HG03159 (cell line): ENCODE measurements around the gene RGS6.

ENCODE experiments used
- ATAC-seq: cut with Tn5 transposase; IDR thresholded peaks from one replicate; pipeline ENCODE4 v1.9.1; 2021; ENCODE audit warnings: mild to moderate bottlenecking, moderate library complexity; ENCODE audit not compliant: unreplicated experiment

The RGS6 gene

GRCh38 chr14:72485695-72486094 lies 553.5 kb downstream of the RGS6 start:
- ATAC-seq: no peak

DNA sequence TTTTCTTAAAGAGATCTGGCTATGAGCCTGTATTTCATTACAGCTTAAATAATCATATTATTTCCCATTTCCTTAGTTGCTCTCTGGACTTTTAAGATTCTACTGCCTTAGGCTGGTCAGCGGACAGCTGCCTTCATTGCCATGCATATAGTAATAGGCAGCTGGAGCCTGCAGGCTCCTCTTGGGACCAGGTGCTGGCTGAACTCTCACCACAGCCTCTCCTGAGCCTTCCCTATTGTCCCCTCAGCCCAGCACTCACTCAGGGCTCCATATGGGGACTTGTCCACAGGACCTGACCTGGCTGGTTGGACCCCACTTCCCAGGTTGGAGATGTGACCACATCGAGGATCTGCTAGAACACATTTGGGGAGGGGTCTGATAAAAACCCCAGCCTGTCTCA lies 556.3 kb downstream of the RGS6 start:
- ATAC-seq: no peak

DNA sequence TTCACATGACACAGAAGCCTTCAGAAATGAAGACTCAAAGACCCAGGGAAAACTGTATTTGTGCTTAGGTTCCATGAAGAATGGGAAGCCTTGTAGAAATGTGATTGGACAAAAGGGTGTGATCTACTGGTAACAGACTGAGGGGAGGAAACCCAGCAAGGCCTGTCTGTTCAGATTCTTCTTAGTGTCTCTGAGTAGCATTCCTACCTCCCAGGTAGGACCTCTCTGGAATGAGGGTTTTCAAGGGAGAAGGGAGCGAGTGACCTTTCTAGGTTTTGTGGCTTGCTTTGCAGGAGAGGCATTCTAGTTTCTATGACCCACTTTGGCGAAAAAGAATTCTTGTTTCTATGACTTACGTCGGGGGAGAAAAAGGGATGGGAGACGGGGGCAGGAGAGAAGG lies 560.0 kb downstream of the RGS6 start:
- ATAC-seq: no peak

DNA sequence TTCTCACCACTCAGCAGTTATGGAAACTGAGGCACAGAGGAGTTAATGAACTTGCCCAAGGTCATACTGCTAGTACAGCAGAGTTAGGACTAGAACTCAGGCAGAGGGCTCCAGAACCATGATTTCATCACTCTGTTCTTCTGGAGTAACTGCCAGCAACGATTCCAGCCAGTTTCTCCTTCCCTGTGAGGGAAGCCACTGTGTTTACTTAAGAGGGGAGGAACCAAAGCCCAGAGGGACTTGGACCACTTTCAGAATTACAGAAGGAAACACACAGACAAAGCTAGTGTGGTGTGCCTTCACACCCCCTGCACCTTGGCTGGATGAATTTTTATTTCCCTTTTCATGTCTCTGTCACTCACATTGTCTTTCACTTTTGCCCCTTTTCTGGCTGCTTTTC lies 563.4 kb downstream of the RGS6 start:
- no peak for ATAC-seq

DNA sequence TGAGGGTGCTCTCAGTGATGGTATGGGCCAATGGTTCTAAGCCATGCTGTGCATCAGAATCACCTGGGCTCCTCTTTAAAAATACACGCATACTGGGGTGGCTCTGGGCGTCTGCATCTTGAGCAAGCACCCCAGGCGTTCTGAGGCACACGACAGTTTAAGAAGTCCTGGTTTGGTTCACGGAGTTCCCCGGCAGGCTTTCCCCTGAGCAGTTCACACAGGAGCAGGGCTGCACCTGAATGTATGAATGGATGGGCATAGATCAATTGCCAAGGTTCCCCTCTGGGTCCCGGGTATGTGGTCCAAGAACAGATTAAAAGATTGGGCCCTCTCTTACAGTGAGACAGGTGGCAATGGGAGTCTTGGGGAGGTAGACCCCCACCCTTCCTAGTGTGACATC lies 566.4 kb downstream of the RGS6 start:
- no peak for ATAC-seq

DNA sequence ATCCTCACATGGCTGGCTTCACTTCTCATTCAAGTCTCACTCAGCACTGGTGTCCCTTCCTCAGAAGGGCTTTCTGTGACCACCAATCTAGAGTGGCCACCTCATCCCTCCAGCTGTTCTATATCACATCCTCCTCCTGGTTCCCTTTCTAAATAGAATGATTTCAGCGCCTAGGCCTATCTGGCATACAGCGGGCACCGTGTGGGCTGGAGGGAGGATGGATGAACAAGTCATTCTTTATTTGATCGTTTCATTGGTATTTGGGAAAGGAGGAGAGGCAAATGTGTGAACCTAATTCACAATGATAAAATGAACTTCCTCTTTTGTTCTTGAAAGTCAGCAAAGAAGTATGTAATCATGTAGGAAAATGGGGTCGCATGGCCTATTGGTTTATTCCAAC lies 567.5 kb downstream of the RGS6 start:
- ATAC-seq: no peak

GRCh38 chr14:72500234-72500838 lies 568.1 kb downstream of the RGS6 start:
- no peak for ATAC-seq

DNA sequence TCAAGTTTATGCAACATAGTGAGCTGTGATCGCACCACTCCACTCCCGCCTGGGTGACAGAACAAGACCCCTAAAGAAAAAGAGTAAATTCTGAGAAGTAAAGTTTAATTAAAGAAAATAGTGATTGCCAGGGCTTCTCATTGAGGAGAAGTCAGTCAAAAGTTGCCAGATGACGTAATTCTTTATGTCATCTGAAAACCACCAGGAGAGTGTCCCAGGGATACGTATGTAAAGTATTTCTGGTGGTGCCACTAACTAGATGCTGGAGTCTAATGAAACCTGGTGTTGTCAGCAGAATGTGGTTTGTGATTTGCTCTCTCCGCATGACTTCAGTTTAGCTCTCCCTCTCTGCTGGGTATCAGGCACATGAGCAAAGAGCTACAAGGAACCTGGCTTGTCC lies 569.2 kb downstream of the RGS6 start:
- ATAC-seq: no peak

DNA sequence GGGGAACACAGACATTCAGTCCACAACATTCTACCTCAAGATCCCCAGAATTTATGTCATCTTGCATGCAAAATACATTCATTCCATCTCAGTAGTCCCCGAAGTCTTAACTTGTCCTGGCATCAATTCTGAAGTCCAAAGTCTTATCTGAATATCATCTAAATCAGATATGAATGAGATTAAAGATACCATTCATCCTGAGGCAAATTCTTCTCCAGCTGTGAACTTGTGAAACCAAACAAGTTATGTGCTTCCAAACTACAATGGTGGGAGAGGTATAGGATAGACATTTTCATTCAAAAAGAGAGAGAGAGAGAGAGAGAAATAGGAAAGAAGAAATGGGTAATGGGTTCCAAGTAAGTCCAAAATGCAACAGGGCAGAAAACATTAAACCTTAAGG lies 571.0 kb downstream of the RGS6 start:
- no peak for ATAC-seq

GRCh38 chr14:72503696-72504368 lies 571.6 kb downstream of the RGS6 start:
- ATAC-seq: no peak

GRCh38 chr14:72510566-72510965 lies 578.3 kb downstream of the RGS6 start:
- ATAC-seq: no peak

- ATAC-seq: no peak
Observed at GRCh38 chr14:72512281-72512680, 580.1 kb downstream of the RGS6 start.

DNA sequence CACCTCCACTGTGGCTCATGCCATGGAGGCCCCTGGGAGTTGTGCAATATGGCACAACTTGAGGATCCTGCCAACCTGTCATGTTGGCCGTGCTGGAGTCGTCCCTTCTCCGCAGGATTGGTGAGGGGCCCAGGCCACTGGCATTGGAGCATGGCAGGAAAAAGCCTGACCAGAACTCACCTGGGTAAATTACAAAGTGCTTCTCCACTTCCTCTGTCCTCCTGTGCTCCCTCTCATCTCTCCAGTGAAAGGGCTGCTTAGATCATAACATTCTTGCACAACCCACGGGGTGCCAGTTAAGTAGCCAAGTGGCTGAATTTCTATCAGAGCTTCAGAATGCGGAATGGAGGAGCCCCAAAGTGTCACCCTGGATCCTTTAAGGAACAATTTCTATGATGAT lies 580.7 kb downstream of the RGS6 start:
- ATAC-seq: no peak

DNA sequence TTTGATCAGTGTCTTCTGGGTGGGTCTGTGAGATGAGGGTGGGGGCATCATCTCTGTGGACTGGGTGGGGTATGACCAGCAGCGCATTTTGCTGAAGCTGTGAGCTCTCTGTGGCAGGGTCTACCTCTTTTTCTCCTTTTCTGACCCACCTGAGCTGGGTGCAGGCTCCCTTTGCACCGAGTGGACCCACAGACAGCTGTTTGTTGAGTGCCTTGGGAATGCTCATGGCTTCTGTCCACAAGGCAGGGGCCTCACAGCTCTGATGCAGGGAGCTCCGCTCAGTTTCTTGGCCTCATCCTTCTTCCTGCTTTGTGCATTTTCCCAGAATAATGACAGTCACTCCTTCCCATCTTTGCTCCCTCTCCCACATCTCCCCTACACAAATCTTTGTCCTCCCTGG lies 581.1 kb downstream of the RGS6 start:
- ATAC-seq: no peak

- ATAC-seq: no peak
Observed at GRCh38 chr14:72513965-72514659, 581.9 kb downstream of the RGS6 start.

DNA sequence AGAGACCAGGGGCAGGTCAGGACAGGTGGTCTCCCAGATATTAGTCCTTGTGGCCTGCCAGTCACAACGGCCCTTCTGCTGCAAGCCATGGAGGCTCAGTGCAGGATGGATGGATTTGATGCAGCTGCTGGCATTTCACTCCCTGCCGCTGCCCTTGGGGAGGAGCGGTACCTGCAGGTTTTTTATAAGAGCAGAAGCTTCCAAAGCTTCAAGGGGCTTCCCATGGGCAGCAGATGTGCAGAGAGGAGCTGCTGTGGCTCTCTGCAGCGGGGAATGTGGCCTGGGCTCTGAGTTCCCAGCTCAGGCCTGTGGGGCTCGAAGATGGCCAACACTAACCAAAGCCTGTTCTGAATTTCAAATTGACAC lies 582.4 kb downstream of the RGS6 start:
- no peak for ATAC-seq

DNA sequence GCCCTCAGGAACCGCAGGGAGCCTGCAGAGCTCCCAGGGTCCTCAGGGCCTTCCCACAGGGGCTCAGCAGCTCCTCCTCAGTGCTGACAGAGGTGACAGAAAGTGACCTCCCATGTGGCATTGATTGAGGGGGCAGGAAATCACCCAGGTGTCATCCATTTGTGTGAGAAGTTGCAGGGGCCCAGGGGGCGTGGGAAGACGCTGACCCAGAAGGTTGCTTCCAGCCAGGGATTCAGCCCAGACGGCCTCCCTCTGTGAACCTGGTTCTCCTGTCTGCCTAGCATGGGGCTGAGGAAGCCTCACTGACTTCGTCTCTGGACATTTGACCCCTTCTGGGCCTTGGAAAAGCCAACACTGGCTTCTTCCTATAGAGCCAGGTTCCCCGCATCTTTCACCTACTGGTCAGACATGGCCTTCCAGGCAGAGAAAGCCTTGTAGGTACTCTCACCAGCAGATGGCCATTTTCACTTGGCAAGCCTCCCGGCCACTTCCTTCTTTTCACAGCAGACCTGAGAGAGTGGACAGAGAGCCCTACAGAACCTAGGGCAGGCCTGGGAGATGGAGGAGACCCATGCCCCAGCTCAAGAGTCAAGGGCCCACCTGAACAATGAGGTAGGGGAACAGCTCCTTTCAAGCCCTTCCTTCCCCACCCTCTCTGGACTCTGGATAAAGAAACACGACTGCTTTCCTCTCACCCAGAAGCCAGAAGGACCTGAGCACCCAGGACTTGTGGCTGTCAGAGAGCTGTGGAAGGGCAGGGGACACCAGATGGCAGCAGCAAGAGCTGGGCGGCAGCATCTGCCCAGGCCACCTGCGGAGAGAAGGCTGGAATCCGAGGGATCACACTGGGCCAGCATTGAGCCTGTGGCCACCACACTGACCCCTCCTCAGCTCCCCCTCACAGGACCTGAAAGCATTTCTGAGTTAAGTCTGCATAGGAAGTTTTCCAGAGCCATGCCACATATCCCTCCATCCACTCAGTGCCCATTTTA lies 583.8 kb downstream of the RGS6 start:
- no peak for ATAC-seq

DNA sequence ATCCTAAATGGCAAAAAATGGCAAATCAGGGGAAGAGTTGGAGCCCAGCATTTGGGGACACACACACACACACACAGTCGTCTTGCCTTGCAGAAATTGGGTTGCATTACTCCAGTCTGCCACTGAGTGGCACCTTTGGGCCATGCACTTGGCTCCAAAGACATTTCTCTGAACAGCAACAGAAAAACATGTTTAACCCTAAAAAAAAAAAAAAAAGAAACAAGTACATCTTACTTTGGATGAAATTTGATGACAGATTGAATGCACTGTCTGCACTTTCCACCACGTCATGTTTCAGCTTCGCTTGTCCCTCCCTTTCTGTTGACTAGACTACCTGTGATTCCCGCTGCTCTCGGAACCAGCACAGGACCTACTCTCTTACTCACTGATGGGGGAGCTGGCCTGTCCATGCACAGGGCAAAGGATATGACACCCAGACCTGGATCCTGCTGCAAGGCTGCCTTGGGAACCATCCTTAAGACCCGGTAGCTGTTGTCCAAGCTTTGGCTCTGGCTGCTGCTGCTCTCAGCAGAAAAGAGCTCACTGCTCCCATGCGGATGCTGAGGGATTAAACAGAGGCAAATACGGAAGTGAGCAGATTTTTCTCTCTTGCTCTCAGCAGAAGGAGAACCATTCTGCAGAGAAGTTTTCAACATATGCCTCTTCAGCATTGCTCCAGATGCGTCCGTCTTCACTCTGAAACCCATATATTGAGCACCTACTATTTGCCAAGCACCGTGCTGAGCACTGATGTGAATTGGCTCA lies 584.9 kb downstream of the RGS6 start:
- no peak for ATAC-seq

- no peak for ATAC-seq
Observed at GRCh38 chr14:72517736-72518135, 585.5 kb downstream of the RGS6 start.

- ATAC-seq: peak; percentile 68
Observed at GRCh38 chr14:72518809-72519377, 586.7 kb downstream of the RGS6 start.
